Ectodermal cell (in vitro differentiated cells): Measurements from ENCODE around the gene CARD10.
"Not testable (repeated sequence)": the region's sequence is repeated elsewhere in the genome, so short reads cannot be mapped to it uniquely, and the experiment has no call there.

Experiments used
- H3K27ac ChIP-seq: 2 replicates; pipeline ENCODE4 v1.7.0; 2013; ENCODE audit warnings: mild to moderate bottlenecking, low read depth, low read length; ENCODE audit not compliant: insufficient read depth, poor library complexity, severe bottlenecking
- H3K27me3 ChIP-seq: 2 replicates; pipeline ENCODE4 v1.7.0; 2013; ENCODE audit warnings: mild to moderate bottlenecking, low read length; ENCODE audit not compliant: insufficient read depth, control insufficient read depth, poor library complexity, severe bottlenecking
- H3K36me3 ChIP-seq: one replicate; pipeline ENCODE4 v1.7.0; 2013; ENCODE audit warnings: low read length; ENCODE audit not compliant: control insufficient read depth, insufficient read depth
- H3K4me1 ChIP-seq: one replicate; pipeline ENCODE4 v1.7.0; 2013; ENCODE audit warnings: low read length; ENCODE audit not compliant: control insufficient read depth, insufficient read depth
- H3K4me3 ChIP-seq: 2 replicates; pipeline ENCODE4 v1.7.0; 2013; ENCODE audit warnings: low read depth, low read length, control low read depth; ENCODE audit not compliant: insufficient read depth
- H3K9me3 ChIP-seq: 2 replicates; pipeline ENCODE4 v1.7.0; 2013; ENCODE audit warnings: mild to moderate bottlenecking, low read length, moderate library complexity; ENCODE audit not compliant: control insufficient read depth
- WGBS, 2 experiments: methylation state at CpG; one replicate each; pipeline ENCODE4 v1.1.7; 2013; ENCODE audit warnings: missing lambda C conversion rate in 2 of 2; 5-methylcytosine and 5-hydroxymethylcytosine counted together

The CARD10 gene

GRCh38 chr22:37476389-37477329 lies 42.6 kb downstream of the CARD10 start:
- no peaks in the 10 kb centered on the region for H3K9me3 ChIP-seq
- H3K27me3 ChIP-seq: no peaks in the 10 kb centered on the region
- H3K27ac ChIP-seq: no peak overlapping the region
- H3K4me1 ChIP-seq: no peaks in the 10 kb centered on the region
- H3K4me3 ChIP-seq: no peak overlapping the region
- no peaks in the 10 kb centered on the region for H3K36me3 ChIP-seq
- WGBS, 2 experiments: 81 to 83% methylated on average over 14 of the region's 14 CpGs

GRCh38 chr22:37474447-37475090 lies 44.6 kb downstream of the CARD10 start:
- no peaks in the 10 kb centered on the region for H3K36me3 ChIP-seq
- 91 to 93% methylated on average over 11 of the region's 11 CpGs for WGBS, 2 experiments
- H3K27me3 ChIP-seq: no peaks in the 10 kb centered on the region

GRCh38 chr22:37473437-37473946 lies 45.7 kb downstream of the CARD10 start:
- no peaks in the 10 kb centered on the region for H3K36me3 ChIP-seq
- no peaks in the 10 kb centered on the region for H3K9me3 ChIP-seq
- no peak overlapping the region for H3K27ac ChIP-seq
- WGBS, 2 experiments: 92 to 94% methylated on average over 8 of the region's 8 CpGs
- no peaks in the 10 kb centered on the region for H3K4me1 ChIP-seq
- no peaks in the 10 kb centered on the region for H3K27me3 ChIP-seq
- no peak overlapping the region for H3K4me3 ChIP-seq

More at GRCh38 chr22:37474447-37475090, 44.6 kb downstream of the CARD10 start:
- H3K4me1 ChIP-seq: no peaks in the 10 kb centered on the region
- H3K9me3 ChIP-seq: no peaks in the 10 kb centered on the region
- no peak overlapping the region for H3K27ac ChIP-seq
- no peak overlapping the region for H3K4me3 ChIP-seq

- H3K27me3 ChIP-seq: no peaks in the 10 kb centered on the region
- H3K4me1 ChIP-seq: peaks cover 3% of the 10 kb centered on the region
- WGBS, 2 experiments: 29 to 33% methylated on average over 8 of the region's 8 CpGs
- no peak overlapping the region for H3K4me3 ChIP-seq
- no peaks in the 10 kb centered on the region for H3K36me3 ChIP-seq
- H3K9me3 ChIP-seq: no peaks in the 10 kb centered on the region
- no peak overlapping the region for H3K27ac ChIP-seq
Measured at GRCh38 chr22:37472418-37473006, 46.7 kb downstream of the CARD10 start.

- Histone ChIP-seq H3K27ac (no peak overlapping the region), H3K4me1 (peaks cover 8% of the 10 kb centered on the region), H3K4me3 (no peak overlapping the region), H3K9me3 (no peaks in the 10 kb centered on the region), H3K36me3 (no peaks in the 10 kb centered on the region), H3K27me3 (no peaks in the 10 kb centered on the region)
- 93 to 94% methylated on average over 9 of the region's 9 CpGs for WGBS, 2 experiments
Measured at GRCh38 chr22:37471727-37472417, 47.3 kb downstream of the CARD10 start.

DNA sequence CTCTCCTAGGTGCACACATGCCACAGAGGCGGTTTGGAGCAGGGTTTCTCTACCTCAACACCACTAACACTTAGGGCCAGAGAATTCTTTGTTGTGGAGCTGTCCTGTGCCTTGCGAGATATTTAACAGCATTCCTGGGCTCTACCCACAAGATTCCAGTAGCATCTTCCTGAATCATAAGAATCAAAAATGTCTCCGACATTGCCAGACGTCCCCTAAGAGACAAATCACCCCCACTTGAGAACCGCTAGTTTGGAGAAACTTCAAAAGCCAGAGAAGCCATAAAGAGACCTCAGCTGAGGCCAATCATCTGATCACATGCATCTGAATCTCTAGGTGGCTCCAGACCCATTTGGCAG lies 49.1 kb downstream of the CARD10 start:
- no peak overlapping the region for H3K4me3 ChIP-seq
- 85 to 93% methylated on average over 5 of the region's 5 CpGs for WGBS, 2 experiments
- peaks cover 8% of the 10 kb centered on the region for H3K4me1 ChIP-seq
- H3K27ac ChIP-seq: no peak overlapping the region
- H3K27me3 ChIP-seq: no peaks in the 10 kb centered on the region
- H3K36me3 ChIP-seq: no peaks in the 10 kb centered on the region
- H3K9me3 ChIP-seq: no peaks in the 10 kb centered on the region

- Histone ChIP-seq H3K27me3 (no peaks in the 10 kb centered on the region), H3K4me3 (no peak overlapping the region), H3K9me3 (no peaks in the 10 kb centered on the region), H3K4me1 (peaks cover 8% of the 10 kb centered on the region), H3K36me3 (no peaks in the 10 kb centered on the region), H3K27ac (no peak overlapping the region)
- WGBS, 2 experiments: 88 to 94% methylated on average over 8 of the region's 8 CpGs
Measured at GRCh38 chr22:37469416-37470086, 49.7 kb downstream of the CARD10 start.

DNA sequence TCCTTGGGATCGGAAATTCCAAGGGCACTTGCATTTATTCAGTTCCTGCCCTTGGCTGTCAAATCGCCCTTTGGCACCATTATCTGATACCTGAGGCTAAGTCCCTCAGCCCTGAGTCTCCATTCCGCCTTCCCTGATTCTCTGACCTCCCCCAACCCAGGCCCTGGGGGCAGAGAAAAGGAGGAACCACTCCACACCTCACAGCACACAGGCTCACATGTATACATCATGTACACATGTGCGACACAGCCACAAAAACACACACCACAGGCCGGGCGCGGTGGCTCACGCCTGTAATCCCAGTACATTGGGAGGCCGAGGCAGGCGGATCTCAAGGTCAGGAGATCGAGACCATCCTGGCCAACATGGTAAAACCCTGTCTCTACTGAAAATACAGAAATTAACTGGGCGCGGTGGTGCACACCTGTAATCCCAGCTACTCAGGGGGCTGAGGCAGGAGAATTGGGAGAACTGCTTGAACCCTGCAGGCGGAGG lies 51.0 kb downstream of the CARD10 start:
- H3K27me3 ChIP-seq, H3K4me1 ChIP-seq, H3K4me3 ChIP-seq, H3K36me3 ChIP-seq, H3K9me3 ChIP-seq, H3K27ac ChIP-seq: not testable (repeated sequence)
- 91 to 94% methylated on average over 14 of the region's 14 CpGs for WGBS, 2 experiments

GRCh38 chr22:37467391-37467955 lies 51.7 kb downstream of the CARD10 start:
- Histone ChIP-seq H3K27me3 (no peaks in the 10 kb centered on the region), H3K4me3 (no peak overlapping the region), H3K9me3 (no peaks in the 10 kb centered on the region), H3K36me3 (no peaks in the 10 kb centered on the region), H3K4me1 (peaks cover 8% of the 10 kb centered on the region), H3K27ac (no peak overlapping the region)
- 46 to 49% methylated on average over 14 of the region's 14 CpGs for WGBS, 2 experiments
